Astrocyte (in vitro differentiated cells and primary cell): Measurements from ENCODE around the gene STK4. TPM values are rescaled to one million over a fixed set of nuclear protein-coding genes. Genes with fewer than 3 reads are reported as not detected.

Experiments
- DNase-seq: peaks from one replicate; pipeline ENCODE4 v3.0.0-alpha.2; 2010; ENCODE audit warnings: low read depth
- FAIRE-seq: peaks from 2 replicates; lab custom pipeline; 2011; peaks lifted over from hg19 to GRCh38; lab: Jason Lieb, UNC
- H2AFZ ChIP-seq: 2 replicates; pipeline ENCODE4 v1.6.0; 2012; ENCODE audit warnings: low read depth, low read length, inconsistent platforms
- H3K27ac ChIP-seq: 2 replicates; pipeline ENCODE4 v1.5.1; 2011; ENCODE audit warnings: low read depth, low read length, inconsistent platforms
- H3K27me3 ChIP-seq: 2 replicates; pipeline ENCODE4 v1.6.0; 2011; ENCODE audit warnings: low read length, inconsistent platforms; ENCODE audit not compliant: insufficient read depth
- H3K36me3 ChIP-seq: 2 replicates; pipeline ENCODE4 v1.5.1; 2011; ENCODE audit warnings: low read length, inconsistent platforms; ENCODE audit not compliant: insufficient read depth
- H3K4me1 ChIP-seq: 2 replicates; pipeline ENCODE4 v1.5.1; 2011; ENCODE audit warnings: low read length, inconsistent platforms; ENCODE audit not compliant: insufficient read depth
- H3K4me2 ChIP-seq: 2 replicates; pipeline ENCODE4 v1.6.0; 2012; ENCODE audit warnings: low read length, inconsistent platforms
- H3K4me3 ChIP-seq: 2 replicates; pipeline ENCODE4 v1.5.1; 2011; ENCODE audit warnings: low read depth, mild to moderate bottlenecking, low read length, inconsistent platforms; ENCODE audit not compliant: insufficient read depth
- H3K79me2 ChIP-seq: 2 replicates; pipeline ENCODE4 v1.6.0; 2012; ENCODE audit warnings: mild to moderate bottlenecking, low read length, inconsistent platforms; ENCODE audit not compliant: insufficient read depth
- H3K9ac ChIP-seq: 2 replicates; pipeline ENCODE4 v1.6.0; 2012; ENCODE audit warnings: mild to moderate bottlenecking, low read length, inconsistent platforms
- H3K9me3 ChIP-seq: 2 replicates; pipeline ENCODE4 v1.5.1; 2012; ENCODE audit warnings: low read depth, mild to moderate bottlenecking, low read length, inconsistent platforms; ENCODE audit not compliant: insufficient read depth
- H4K20me1 ChIP-seq: 2 replicates; pipeline ENCODE4 v1.6.0; 2012; ENCODE audit warnings: low read length, inconsistent platforms; ENCODE audit not compliant: insufficient read depth
- H3K27ac Mint-ChIP-seq: one replicate; pipeline ENCODE4 v1.8.0; 2021; ENCODE audit warnings: mild to moderate bottlenecking, mixed read lengths; ENCODE audit not compliant: unreplicated experiment
- H3K27me3 Mint-ChIP-seq: one replicate; pipeline ENCODE4 v1.8.0; 2021; ENCODE audit warnings: low read depth, mixed read lengths; ENCODE audit not compliant: unreplicated experiment
- H3K36me3 Mint-ChIP-seq: one replicate; pipeline ENCODE4 v1.8.0; 2021; ENCODE audit warnings: low read depth, mixed read lengths; ENCODE audit not compliant: unreplicated experiment
- H3K4me1 Mint-ChIP-seq: one replicate; pipeline ENCODE4 v1.8.0; 2021; ENCODE audit warnings: low read depth, mixed read lengths; ENCODE audit not compliant: unreplicated experiment
- H3K4me3 Mint-ChIP-seq: one replicate; pipeline ENCODE4 v1.8.0; 2021; ENCODE audit warnings: mild to moderate bottlenecking, moderate library complexity, mixed read lengths; ENCODE audit not compliant: unreplicated experiment
- H3K9me3 Mint-ChIP-seq: one replicate; pipeline ENCODE4 v1.8.0; 2021; ENCODE audit warnings: mild to moderate bottlenecking, mixed read lengths; ENCODE audit not compliant: unreplicated experiment
- CTCF ChIP-seq: IDR thresholded peaks from 2 replicates; pipeline ENCODE4 v1.5.1; 2011; ENCODE audit warnings: low read depth, mild to moderate bottlenecking, inconsistent platforms, low read length, moderate library complexity; ENCODE audit not compliant: insufficient read depth
- EZH2 ChIP-seq: IDR thresholded peaks from 2 replicates; pipeline ENCODE4 v1.6.1; 2012; ENCODE audit warnings: mild to moderate bottlenecking, low read length, inconsistent platforms; ENCODE audit not compliant: insufficient read depth
- total RNA-seq: library from RNA; stranded (reverse); gene quantifications from 2 replicates; pipeline ENCODE4 v1.2.1, GENCODE V29; 2021

STK4 gene
- total RNA-seq, 1 donor from 2014 or later, result 41.4 TPM

DNA sequence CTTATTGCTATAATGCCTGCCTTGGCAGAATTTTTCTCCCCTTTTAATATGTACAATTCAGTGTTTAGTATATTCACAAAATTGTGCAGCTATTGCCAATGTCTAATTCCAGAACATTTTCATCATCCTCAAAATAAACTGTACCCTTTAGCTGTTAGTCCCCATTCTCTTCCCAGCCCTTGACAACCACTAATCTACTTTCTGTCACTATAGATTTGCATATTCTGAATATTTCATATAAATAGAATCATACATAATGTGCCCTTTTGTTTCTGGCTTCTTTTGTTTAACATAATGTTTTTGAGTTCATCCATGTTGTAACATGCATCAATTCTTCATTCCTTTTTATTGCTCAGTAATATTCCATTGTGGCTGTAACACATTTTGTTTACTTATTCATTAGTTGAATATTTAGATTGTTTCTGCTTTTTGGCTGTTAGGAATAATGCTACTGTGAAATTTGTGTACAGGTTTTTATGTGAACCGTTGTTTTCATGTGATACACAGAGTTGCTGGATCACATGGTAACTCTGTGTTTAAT is 22.4 kb downstream of the STK4 start:
- Histone ChIP-seq H3K27me3 (no peaks in the 10 kb centered on the region), H3K9ac (no peak overlapping the region), H3K79me2 (peaks cover 24% of the 10 kb centered on the region), H4K20me1 (peaks cover 5% of the 10 kb centered on the region), H3K4me1 (no peaks in the 10 kb centered on the region), H3K27ac (no peak overlapping the region), H3K4me2 (no peak overlapping the region), H3K36me3 (peaks cover 6% of the 10 kb centered on the region), H3K9me3 (no peaks in the 10 kb centered on the region), H2AFZ (no peak overlapping the region), H3K4me3 (no peak overlapping the region)
- no peak for FAIRE-seq
- no peak for TF ChIP-seq CTCF
- DNase-seq, result no peak
- H3K27ac Mint-ChIP-seq, result no peak overlapping the region
- H3K4me1 Mint-ChIP-seq, result peaks cover 14% of the 10 kb centered on the region
- no peaks in the 10 kb centered on the region for H3K27me3 Mint-ChIP-seq
- no peaks in the 10 kb centered on the region for H3K9me3 Mint-ChIP-seq
- H3K36me3 Mint-ChIP-seq, result peaks cover 2% of the 10 kb centered on the region
- no peak overlapping the region for H3K4me3 Mint-ChIP-seq

- H3K4me2 ChIP-seq, result no peak overlapping the region
These were observed 24.1 kb downstream of the STK4 start for GRCh38 chr20:44990425-44990824.

More at GRCh38 chr20:44990425-44990824, 24.1 kb downstream of the STK4 start:
- H3K9me3 Mint-ChIP-seq, result no peaks in the 10 kb centered on the region
- Histone ChIP-seq H4K20me1 (peaks cover 5% of the 10 kb centered on the region), H3K9me3 (no peaks in the 10 kb centered on the region), H3K27ac (no peak overlapping the region), H3K4me3 (no peak overlapping the region), H2AFZ (no peak overlapping the region), H3K27me3 (no peaks in the 10 kb centered on the region), H3K4me1 (no peaks in the 10 kb centered on the region), H3K9ac (no peak overlapping the region), H3K36me3 (peaks cover 6% of the 10 kb centered on the region), H3K79me2 (peaks cover 24% of the 10 kb centered on the region)
- H3K4me1 Mint-ChIP-seq, result peaks cover 20% of the 10 kb centered on the region
- H3K27me3 Mint-ChIP-seq, result no peaks in the 10 kb centered on the region
- no peak overlapping the region for H3K4me3 Mint-ChIP-seq
- DNase-seq (no peak), FAIRE-seq (no peak)
- peaks cover 2% of the 10 kb centered on the region for H3K36me3 Mint-ChIP-seq
- TF ChIP-seq EZH2 (no peak), CTCF (no peak)
- H3K27ac Mint-ChIP-seq, result no peak overlapping the region
